Esophagus squamous epithelium (tissue), 4 donors: ENCODE data around the gene ZEB2.

Experiments
- CTCF ChIP-seq, 6 experiments: fragments of 450-650 bp in 4 of 6; fragments of 200-600 bp in 2 of 6; sonication (generic) in 2 of 6; IDR thresholded peaks; one replicate each; pipeline ENCODE4 v1.5.1; 2016 to 2019; ENCODE audit warnings: antibody characterized with exemption in 6 of 6, mild to moderate bottlenecking in 4 of 6, moderate library complexity in 4 of 6
- POLR2A ChIP-seq, 4 donors: fragments of 450-650 bp; IDR thresholded peaks; one replicate each; pipeline ENCODE4 v1.6.1; 2017; ENCODE audit warnings: antibody characterized with exemption in 4 of 4, mild to moderate bottlenecking in 4 of 4, moderate library complexity in 3 of 4

- TF ChIP-seq POLR2A (IDR thresholded peaks at IDR 0.05) (no peak), CTCF (IDR thresholded peaks at IDR 0.05) (no peak)
Observed at GRCh38 chr2:144463266-144463665, 56.7 kb downstream of the ZEB2 start.
